Stimulated activated CD4-positive, alpha-beta T cell treated with anti-CD3 and anti-CD28 coated beads, Interleukin-12 subunit alpha, Interleukin-12 subunit beta, amount 100 ng/mL, for 48 hours (primary cell): ENCODE results near the gene DMD.

Source experiments
- DNase-seq, 3 donors: peaks; one replicate each; pipeline ENCODE4 v3.0.0-alpha.2; 2020; ENCODE audit warnings: low read depth in 2 of 3, low spot score in 1 of 3

Gene DMD

GRCh38 chrX:31894152-31894551 lies 1317.2 kb downstream of the DMD start:
- no peak for DNase-seq

- no peak for DNase-seq
Measured at GRCh38 chrX:31893525-31893924, 1317.8 kb downstream of the DMD start.

- DNase-seq, result no peak
Measured at GRCh38 chrX:31889088-31889487, 1322.3 kb downstream of the DMD start.

- DNase-seq, result no peak
Measured at GRCh38 chrX:31884535-31884934, 1326.8 kb downstream of the DMD start.

GRCh38 chrX:31872007-31872406 lies 1339.3 kb downstream of the DMD start:
- no peak for DNase-seq

GRCh38 chrX:31870267-31870666 lies 1341.1 kb downstream of the DMD start:
- no peak for DNase-seq

GRCh38 chrX:31860686-31861085 lies 1350.7 kb downstream of the DMD start:
- no peak for DNase-seq

GRCh38 chrX:31858915-31859314 lies 1352.4 kb downstream of the DMD start:
- no peak for DNase-seq

- no peak for DNase-seq
Measured at GRCh38 chrX:31854716-31855115, 1356.6 kb downstream of the DMD start.

- DNase-seq, result no peak
Measured at GRCh38 chrX:31851761-31852160, 1359.6 kb downstream of the DMD start.

GRCh38 chrX:31847773-31848172 lies 1363.6 kb downstream of the DMD start:
- DNase-seq, result no peak

GRCh38 chrX:31845003-31845402 lies 1366.3 kb downstream of the DMD start:
- no peak for DNase-seq

GRCh38 chrX:31838617-31839016 lies 1372.7 kb downstream of the DMD start:
- DNase-seq, result no peak

GRCh38 chrX:31837445-31838049 lies 1373.8 kb downstream of the DMD start:
- no peak for DNase-seq

GRCh38 chrX:31836479-31836878 lies 1374.9 kb downstream of the DMD start:
- DNase-seq, result no peak

- no peak for DNase-seq
Measured at GRCh38 chrX:31832263-31832662, 1379.1 kb downstream of the DMD start.

- DNase-seq, result no peak
Measured at GRCh38 chrX:31820430-31821210, 1390.7 kb downstream of the DMD start.

GRCh38 chrX:31819455-31819854 lies 1391.9 kb downstream of the DMD start:
- DNase-seq, result no peak

GRCh38 chrX:31811106-31811505 lies 1400.2 kb downstream of the DMD start:
- no peak for DNase-seq

GRCh38 chrX:31808357-31808756 lies 1403.0 kb downstream of the DMD start:
- no peak for DNase-seq

- no peak for DNase-seq
Measured at GRCh38 chrX:31807165-31807564, 1404.2 kb downstream of the DMD start.

- no peak for DNase-seq
Measured at GRCh38 chrX:31805781-31806180, 1405.6 kb downstream of the DMD start.

GRCh38 chrX:31800219-31800618 lies 1411.1 kb downstream of the DMD start:
- DNase-seq, result no peak
